ENCODE measurements around the gene CFL1.

- no peak for TF ChIP-seq POLR2AphosphoS5 (IDR thresholded peaks at IDR 0.05)
- TF ChIP-seq CTCF (IDR thresholded peaks at IDR 0.05) = no peak
- TF ChIP-seq POLR2A (IDR thresholded peaks at IDR 0.05) = no peak
Measured at GRCh38 chr11:65858681-65859087, 704 bp upstream of the CFL1 start.
